Adipose tissue (tissue), 3 donors: Measurements from ENCODE around the gene ISY1. TPM values are rescaled to one million over a fixed set of nuclear protein-coding genes. Genes with fewer than 3 reads are reported as not detected.
A peak's percentile ranks its signal among the peaks of the same experiment; 100 is the strongest.
"Not testable (repeated sequence)": the region's sequence is repeated elsewhere in the genome, so short reads cannot be mapped to it uniquely, and the experiment has no call there.

Experiments
- H3K27ac ChIP-seq: one replicate; pipeline ENCODE4 v1.5.1; 2013; ENCODE audit warnings: low read depth, low read length
- WGBS, 3 donors: extraction: QIAGEN DNeasy Blood & Tissue Kit; methylation state at CpG; one replicate each; pipeline ENCODE4 v1.1.7; 2013; 5-methylcytosine and 5-hydroxymethylcytosine counted together
- polyA plus RNA-seq, 3 donors: library from polyadenylated mRNA; stranded (reverse); fragments of 200-250 nt; gene quantifications; one replicate each; pipeline ENCODE4 v1.2.3, GENCODE V29; 2013
- donor health status: healthy with polysubstance abuse.
- donor health status: Bipolar disorder and iron deficiency.
- donor health status: healthy.

Gene ISY1
- polyA plus RNA-seq, 3 donors = 14.7 to 30.9 (median 23.5) TPM

- H3K27ac ChIP-seq = no peak overlapping the region
- 50 to 64% (median 52%) methylated on average over 5 of the region's 5 CpGs for WGBS, 3 donors
Measured at GRCh38 chr3:129123314-129124060, 37.4 kb downstream of the ISY1 start.

- 44 to 55% (median 49%) methylated on average over 17 to 18 of the region's 18 CpGs for WGBS, 3 donors
- H3K27ac ChIP-seq = no peak overlapping the region
Measured at GRCh38 chr3:129122412-129123011, 38.4 kb downstream of the ISY1 start.

GRCh38 chr3:129121792-129122411 is 39.0 kb downstream of the ISY1 start, which contains the start of gene RAB43:
Gene RAB43 (minus strand): TSS chr3:129121804. CDS start chr3:129121489, 315 bp downstream.
- H3K27ac ChIP-seq = peak within 1 kb of the TSS; percentile 39
- WGBS, 3 donors = 3 to 8% (median 4%) methylated on average over 38 to 58 of the region's 60 CpGs

GRCh38 chr3:129121016-129121791 is 39.7 kb downstream of the ISY1 start:
- H3K27ac ChIP-seq = peak overlapping the region; percentile 39
- 0 to 1% (median 1%) methylated on average over 47 to 80 of the region's 80 CpGs for WGBS, 3 donors

- WGBS, 3 donors = 0 to 1% (median 1%) methylated on average over 18 of the region's 18 CpGs
- peak overlapping the region; percentile 39 for H3K27ac ChIP-seq
Measured at GRCh38 chr3:129120254-129121004, 40.4 kb downstream of the ISY1 start.

GRCh38 chr3:129119365-129120100 is 41.3 kb downstream of the ISY1 start:
- 12 to 31% (median 31%) methylated on average over 13 of the region's 13 CpGs for whole genome bisulfite sequencing, 3 donors
- no peak overlapping the region for H3K27ac ChIP-seq

GRCh38 chr3:129118745-129119144 is 42.1 kb downstream of the ISY1 start:
- 66 to 77% (median 66%) methylated on average over 5 of the region's 5 CpGs for WGBS, 3 donors
- no peak overlapping the region for H3K27ac ChIP-seq

GRCh38 chr3:129117134-129117533 is 43.7 kb downstream of the ISY1 start:
- no peak overlapping the region for H3K27ac ChIP-seq

GRCh38 chr3:129116482-129116946 is 44.3 kb downstream of the ISY1 start:
- 35 to 56% (median 45%) methylated on average over 5 of the region's 5 CpGs for WGBS, 3 donors
- H3K27ac ChIP-seq = no peak overlapping the region

- no peak overlapping the region for H3K27ac ChIP-seq
- WGBS, 3 donors = 86 to 95% (median 87%) methylated on average over 6 of the region's 6 CpGs
Measured at GRCh38 chr3:129114455-129114854, 46.4 kb downstream of the ISY1 start.

GRCh38 chr3:129112308-129113052 is 48.4 kb downstream of the ISY1 start:
- no peak overlapping the region for H3K27ac ChIP-seq

GRCh38 chr3:129111076-129111780 is 49.6 kb downstream of the ISY1 start:
- WGBS, 3 donors = 93 to 97% (median 95%) methylated on average over 10 of the region's 10 CpGs
- H3K27ac ChIP-seq = not testable (repeated sequence)

More at GRCh38 chr3:129112308-129113052, 48.4 kb downstream of the ISY1 start:
- 63 to 85% (median 70%) methylated on average over 3 of the region's 3 CpGs for WGBS, 3 donors

GRCh38 chr3:129107793-129108192 is 53.1 kb downstream of the ISY1 start:
- no peak overlapping the region for H3K27ac ChIP-seq
- 87 to 92% (median 91%) methylated on average over 8 of the region's 8 CpGs for WGBS, 3 donors

GRCh38 chr3:129106866-129107565 is 53.8 kb downstream of the ISY1 start:
- no peak overlapping the region for H3K27ac ChIP-seq
- WGBS, 3 donors = 63 to 72% (median 70%) methylated on average over 19 of the region's 19 CpGs

- 82 to 88% (median 85%) methylated on average over 5 of the region's 5 CpGs for WGBS, 3 donors
- no peak overlapping the region for H3K27ac ChIP-seq
Measured at GRCh38 chr3:129106320-129106719, 54.5 kb downstream of the ISY1 start.

GRCh38 chr3:129105862-129106261 is 55.0 kb downstream of the ISY1 start:
- H3K27ac ChIP-seq = no peak overlapping the region
- 61 to 83% (median 71%) methylated on average over 4 of the region's 4 CpGs for WGBS, 3 donors
